Large intestine (tissue), 3 donors: ENCODE data around the gene PPFIA2. TPM values are rescaled to one million over a fixed set of nuclear protein-coding genes. Genes with fewer than 3 reads are reported as not detected.
A peak's percentile ranks its signal among the peaks of the same experiment; 100 is the strongest.

Source experiments
- DNase-seq, 2 donors: peaks; one replicate each; pipeline versions ENCODE4 v3.0.0 to v3.0.0-alpha.2; 2013
- H3K27ac ChIP-seq: one replicate; pipeline ENCODE4 v1.5.1; 2013; ENCODE audit warnings: low read length
- H3K27me3 ChIP-seq: 2 replicates; pipeline ENCODE4 v1.6.1; 2013; ENCODE audit warnings: low read length; ENCODE audit not compliant: control insufficient read depth, insufficient read depth
- H3K36me3 ChIP-seq: 2 replicates; pipeline ENCODE4 v1.6.1; 2013; ENCODE audit warnings: low read length; ENCODE audit not compliant: control insufficient read depth, insufficient read depth
- H3K4me1 ChIP-seq: one replicate; pipeline ENCODE4 v1.6.1; 2013; ENCODE audit warnings: low read length; ENCODE audit not compliant: control insufficient read depth, insufficient read depth
- H3K4me3 ChIP-seq: one replicate; pipeline ENCODE4 v1.5.1; 2013; ENCODE audit warnings: low read length
- H3K9me3 ChIP-seq: one replicate; pipeline ENCODE4 v1.6.1; 2013; ENCODE audit warnings: mild to moderate bottlenecking, low read depth, low read length, moderate library complexity; ENCODE audit not compliant: control insufficient read depth
- WGBS: methylation state at CpG from one replicate; pipeline ENCODE4 v1.1.5; 2013; ENCODE audit warnings: low lambda C conversion rate; ENCODE audit not compliant: insufficient coverage; 5-methylcytosine and 5-hydroxymethylcytosine counted together
- polyA plus RNA-seq: library from polyadenylated mRNA; unstranded; fragments of 120-200 nt; gene quantifications from one replicate; pipeline ENCODE4 v1.2.1, GENCODE V29; 2013

PPFIA2 gene
- polyA plus RNA-seq, 1 donor: 2.4 TPM

GRCh38 chr12:81288651-81289050 lies 470.5 kb downstream of the PPFIA2 start:
- DNase-seq: no peak
- Histone ChIP-seq H3K9me3 (no peaks in the 10 kb centered on the region), H3K27ac (no peak overlapping the region), H3K4me3 (no peak overlapping the region), H3K27me3 (no peaks in the 10 kb centered on the region), H3K4me1 (no peaks in the 10 kb centered on the region), H3K36me3 (no peaks in the 10 kb centered on the region)

DNA sequence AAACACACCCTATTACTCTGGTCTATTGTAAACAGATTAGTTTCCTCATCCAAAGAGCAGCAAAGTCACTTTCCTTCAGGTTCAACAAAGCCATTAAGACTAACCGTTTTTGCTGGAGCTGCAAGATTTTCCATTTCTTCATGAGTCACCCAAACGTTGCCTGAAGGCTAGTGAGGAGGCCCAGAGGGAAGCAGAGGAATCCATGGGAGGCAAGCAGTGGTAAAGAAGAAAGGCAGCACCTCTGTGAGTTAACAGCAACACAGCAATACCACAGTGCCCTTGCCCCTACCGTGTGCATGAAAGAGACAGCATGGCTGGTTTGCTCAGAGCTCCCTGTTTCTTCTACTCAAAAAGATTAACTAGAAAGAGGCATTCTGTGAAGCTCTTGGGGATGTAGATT lies 475.0 kb downstream of the PPFIA2 start:
- no CpG with 5 or more reads among the region's 3 CpGs for WGBS
- DNase-seq: no peak
- no peak overlapping the region for H3K4me3 ChIP-seq
- no peaks in the 10 kb centered on the region for H3K9me3 ChIP-seq
- no peaks in the 10 kb centered on the region for H3K4me1 ChIP-seq
- no peak overlapping the region for H3K27ac ChIP-seq
- no peaks in the 10 kb centered on the region for H3K36me3 ChIP-seq
- no peaks in the 10 kb centered on the region for H3K27me3 ChIP-seq

DNA sequence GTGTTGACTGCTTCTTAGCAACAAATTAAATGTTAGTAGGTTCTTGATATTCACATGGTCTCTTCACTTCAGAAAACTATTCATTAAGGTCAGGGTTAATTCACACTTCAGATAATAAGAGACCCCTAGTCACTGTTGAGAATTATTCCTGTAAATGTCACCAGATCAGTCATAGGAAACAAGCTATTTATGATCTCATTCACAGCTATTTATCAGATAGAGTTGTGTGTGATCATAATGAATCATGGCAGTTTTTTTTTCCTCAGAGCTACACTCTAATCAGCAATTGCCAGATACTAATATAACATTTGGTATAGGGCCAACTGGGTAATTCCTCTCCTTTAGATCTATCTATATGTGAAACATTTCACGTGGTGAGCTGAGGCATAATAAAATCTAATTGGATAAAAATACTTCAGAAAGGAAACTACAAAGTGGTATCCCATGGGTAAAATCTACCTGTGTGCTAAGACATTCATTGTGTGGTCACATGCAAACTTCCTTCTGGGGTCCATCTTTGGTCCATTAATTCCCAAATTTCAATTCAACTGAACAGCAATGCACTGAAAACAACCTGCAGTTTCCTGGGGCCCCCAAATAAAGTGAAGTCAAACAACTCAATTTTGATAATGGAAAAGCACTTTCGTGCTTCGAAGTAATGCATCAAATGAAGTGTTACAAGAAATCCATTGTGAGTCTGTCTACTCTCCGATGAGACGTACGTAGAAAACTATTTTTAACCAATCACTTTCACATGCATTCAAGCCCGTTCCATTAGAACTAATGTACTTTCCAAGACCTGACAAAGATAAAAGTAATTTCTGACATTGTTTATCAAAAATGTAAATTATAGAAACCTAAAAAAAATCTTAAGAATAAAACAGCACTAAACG lies 484.3 kb downstream of the PPFIA2 start:
- WGBS: 97% methylated on average over 5 of the region's 8 CpGs
- no peak overlapping the region for H3K4me3 ChIP-seq
- no peak for DNase-seq

DNA sequence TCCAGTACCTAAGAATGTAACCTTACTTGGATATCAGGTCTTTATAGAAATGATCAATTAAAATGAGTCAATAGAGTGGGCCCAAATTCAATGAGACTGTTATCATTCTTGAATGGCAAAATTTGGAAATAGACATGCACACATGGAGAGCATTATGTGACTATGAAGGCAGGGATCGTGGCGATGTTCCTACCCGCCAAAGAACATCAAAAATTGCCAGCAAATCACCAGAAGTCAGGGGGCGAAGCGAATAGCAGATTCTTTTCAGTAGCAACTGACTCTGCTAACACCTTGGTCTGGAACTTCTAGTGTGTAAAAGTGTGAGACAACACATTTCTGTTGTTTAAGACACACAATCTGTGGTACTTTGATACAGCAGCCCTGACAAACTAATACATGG lies 488.8 kb downstream of the PPFIA2 start:
- no peak for DNase-seq
- Histone ChIP-seq H3K27me3 (no peaks in the 10 kb centered on the region), H3K4me1 (no peaks in the 10 kb centered on the region), H3K27ac (no peak overlapping the region), H3K4me3 (no peak overlapping the region), H3K9me3 (no peaks in the 10 kb centered on the region), H3K36me3 (no peaks in the 10 kb centered on the region)
- no CpG with 5 or more reads among the region's 5 CpGs for WGBS

More for the DNA sequence above, 484.3 kb downstream of the PPFIA2 start:
- Histone ChIP-seq H3K36me3 (no peaks in the 10 kb centered on the region), H3K9me3 (no peaks in the 10 kb centered on the region), H3K27me3 (no peaks in the 10 kb centered on the region), H3K4me1 (no peaks in the 10 kb centered on the region), H3K27ac (no peak overlapping the region)

- Histone ChIP-seq H3K27me3 (no peaks in the 10 kb centered on the region), H3K4me3 (no peak overlapping the region), H3K36me3 (no peaks in the 10 kb centered on the region), H3K4me1 (no peaks in the 10 kb centered on the region), H3K9me3 (no peaks in the 10 kb centered on the region), H3K27ac (no peak overlapping the region)
- whole genome bisulfite sequencing: no CpG with 5 or more reads among the region's 2 CpGs
- DNase-seq: no peak
Measured at GRCh38 chr12:81263072-81263471, 496.1 kb downstream of the PPFIA2 start.

- H3K4me3 ChIP-seq: no peak overlapping the region
- no peaks in the 10 kb centered on the region for H3K27me3 ChIP-seq
- DNase-seq: no peak
- no peak overlapping the region for H3K27ac ChIP-seq
- H3K4me1 ChIP-seq: no peaks in the 10 kb centered on the region
- WGBS: 100% methylated on average over 3 of the region's 4 CpGs
- no peaks in the 10 kb centered on the region for H3K9me3 ChIP-seq
- H3K36me3 ChIP-seq: no peaks in the 10 kb centered on the region
Measured at GRCh38 chr12:81261508-81262207, 497.5 kb downstream of the PPFIA2 start.

- no peak overlapping the region for H3K4me3 ChIP-seq
Measured at GRCh38 chr12:81259360-81259759, 499.8 kb downstream of the PPFIA2 start.

GRCh38 chr12:81257947-81258551 lies 501.1 kb downstream of the PPFIA2 start:
- Histone ChIP-seq H3K4me3 (no peak overlapping the region), H3K27ac (no peak overlapping the region), H3K36me3 (no peaks in the 10 kb centered on the region), H3K9me3 (no peaks in the 10 kb centered on the region), H3K27me3 (no peaks in the 10 kb centered on the region), H3K4me1 (no peaks in the 10 kb centered on the region)
- DNase-seq: peak; percentile 16 to 20
- WGBS: 67% methylated on average over 3 of the region's 4 CpGs

More at GRCh38 chr12:81259360-81259759, 499.8 kb downstream of the PPFIA2 start:
- no peaks in the 10 kb centered on the region for H3K9me3 ChIP-seq
- no peak for DNase-seq
- H3K27ac ChIP-seq: no peak overlapping the region
- no peaks in the 10 kb centered on the region for H3K27me3 ChIP-seq
- H3K4me1 ChIP-seq: no peaks in the 10 kb centered on the region
- no peaks in the 10 kb centered on the region for H3K36me3 ChIP-seq
- 100% methylated on average over 1 of the region's 4 CpGs for WGBS

GRCh38 chr12:81255947-81256346 lies 503.2 kb downstream of the PPFIA2 start:
- Histone ChIP-seq H3K27me3 (no peaks in the 10 kb centered on the region), H3K4me1 (no peaks in the 10 kb centered on the region), H3K4me3 (no peak overlapping the region), H3K9me3 (no peaks in the 10 kb centered on the region), H3K27ac (no peak overlapping the region), H3K36me3 (no peaks in the 10 kb centered on the region)
- DNase-seq: no peak
- 100% methylated on average over 2 of the region's 2 CpGs for WGBS

DNA sequence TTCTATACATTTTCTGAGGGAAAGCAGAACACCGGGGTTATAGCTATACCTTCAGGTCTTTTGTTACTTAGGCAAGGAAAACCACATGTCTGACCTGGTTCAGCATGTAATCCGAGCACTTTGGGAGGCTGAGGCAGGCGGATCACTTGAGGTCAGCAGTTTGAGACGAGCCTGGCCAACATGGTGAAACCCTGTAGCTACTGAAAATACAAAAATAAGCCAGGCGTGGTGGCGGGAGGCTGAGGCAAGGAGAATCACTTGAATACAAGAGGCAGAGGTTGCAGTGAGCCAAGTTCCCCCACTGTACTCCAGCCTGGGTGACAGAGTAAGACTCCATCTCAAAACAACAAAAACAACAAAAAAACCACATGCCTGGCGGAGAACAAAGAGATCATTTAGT lies 503.7 kb downstream of the PPFIA2 start:
- DNase-seq: no peak
- Histone ChIP-seq H3K27me3 (no peaks in the 10 kb centered on the region), H3K36me3 (no peaks in the 10 kb centered on the region), H3K27ac (no peak overlapping the region), H3K4me3 (no peak overlapping the region), H3K4me1 (no peaks in the 10 kb centered on the region), H3K9me3 (no peaks in the 10 kb centered on the region)
- 100% methylated on average over 2 of the region's 7 CpGs for WGBS
